HFFc6 (cell line): ENCODE results near the gene PIK3R5. TPM values are rescaled to one million over a fixed set of nuclear protein-coding genes. Genes with fewer than 3 reads are reported as not detected.
"Not testable (repeated sequence)": the region's sequence is repeated elsewhere in the genome, so short reads cannot be mapped to it uniquely, and the experiment has no call there.

Source experiments
- DNase-seq: peaks from one replicate; pipeline ENCODE4 v3.0.0-alpha.2; 2018
- H3K27ac Mint-ChIP-seq: 2 replicates; pipeline ENCODE4 v1.8.0; 2020; ENCODE audit warnings: mild to moderate bottlenecking, mixed read lengths
- H3K27me3 Mint-ChIP-seq: 2 replicates; pipeline ENCODE4 v1.8.0; 2021; ENCODE audit warnings: mild to moderate bottlenecking, moderate library complexity, mixed read lengths; ENCODE audit not compliant: insufficient read depth
- H3K36me3 Mint-ChIP-seq: 2 replicates; pipeline ENCODE4 v1.8.0; 2021; ENCODE audit warnings: low read depth, mixed read lengths
- H3K4me1 Mint-ChIP-seq: 2 replicates; pipeline ENCODE4 v1.8.0; 2020; ENCODE audit warnings: low read depth, mixed read lengths
- H3K4me3 Mint-ChIP-seq: 2 replicates; pipeline ENCODE4 v1.8.0; 2020; ENCODE audit warnings: mild to moderate bottlenecking, moderate library complexity, mixed read lengths
- H3K9me3 Mint-ChIP-seq: 2 replicates; pipeline ENCODE4 v1.8.0; 2020; ENCODE audit warnings: mild to moderate bottlenecking, mixed read lengths
- total RNA-seq, 6 experiments: library from RNA; stranded (reverse); fragmentation: NEBNext Ultra II Directional; extraction: Animal tissue kit (Norgen Biotek cat#: 25700); gene quantifications; 2 replicates in 1 of 6; 3 replicates in 5 of 6; pipeline ENCODE4 v1.2.3, GENCODE V29; 2021
- TF ChIP-seq, protein P1 (sequence below): fragments of 200-600 bp; sonication (generic); IDR thresholded peaks from 2 replicates; pipeline ENCODE4 v1.5.0; 2021; ENCODE audit warnings: antibody characterized with exemption, mild to moderate bottlenecking

Gene PIK3R5
- total RNA-seq, 6 experiments from 2014 or later: not detected

DNA sequence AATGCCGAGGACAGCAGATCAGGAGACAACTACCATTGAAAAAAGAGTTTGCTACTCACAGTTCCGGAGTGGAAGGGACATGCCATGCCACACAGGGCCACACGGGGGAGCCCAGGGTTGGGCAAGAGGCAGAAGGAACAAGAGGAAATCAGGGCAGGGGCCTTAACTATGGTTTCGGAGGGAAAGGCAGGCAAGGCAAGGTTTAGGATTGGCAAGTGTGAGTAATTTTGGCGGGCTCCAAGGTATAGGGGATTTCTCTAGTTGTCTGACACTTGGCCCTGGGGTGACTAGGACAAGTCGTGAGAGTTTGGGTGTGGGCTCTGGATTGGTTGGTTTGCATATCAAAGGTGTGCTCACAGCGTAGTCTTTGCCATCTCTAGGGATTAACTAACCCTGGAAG lies 28.8 kb upstream of the PIK3R5 start:
- Mint-ChIP-seq H3K36me3 (no peaks in the 10 kb centered on the region), H3K4me3 (no peak overlapping the region), H3K27me3 (peaks cover 3% of the 10 kb centered on the region), H3K9me3 (no peaks in the 10 kb centered on the region), H3K4me1 (no peaks in the 10 kb centered on the region), H3K27ac (no peak overlapping the region)
- DNase-seq: peak; percentile 19
- TF ChIP-seq, protein P1, sequence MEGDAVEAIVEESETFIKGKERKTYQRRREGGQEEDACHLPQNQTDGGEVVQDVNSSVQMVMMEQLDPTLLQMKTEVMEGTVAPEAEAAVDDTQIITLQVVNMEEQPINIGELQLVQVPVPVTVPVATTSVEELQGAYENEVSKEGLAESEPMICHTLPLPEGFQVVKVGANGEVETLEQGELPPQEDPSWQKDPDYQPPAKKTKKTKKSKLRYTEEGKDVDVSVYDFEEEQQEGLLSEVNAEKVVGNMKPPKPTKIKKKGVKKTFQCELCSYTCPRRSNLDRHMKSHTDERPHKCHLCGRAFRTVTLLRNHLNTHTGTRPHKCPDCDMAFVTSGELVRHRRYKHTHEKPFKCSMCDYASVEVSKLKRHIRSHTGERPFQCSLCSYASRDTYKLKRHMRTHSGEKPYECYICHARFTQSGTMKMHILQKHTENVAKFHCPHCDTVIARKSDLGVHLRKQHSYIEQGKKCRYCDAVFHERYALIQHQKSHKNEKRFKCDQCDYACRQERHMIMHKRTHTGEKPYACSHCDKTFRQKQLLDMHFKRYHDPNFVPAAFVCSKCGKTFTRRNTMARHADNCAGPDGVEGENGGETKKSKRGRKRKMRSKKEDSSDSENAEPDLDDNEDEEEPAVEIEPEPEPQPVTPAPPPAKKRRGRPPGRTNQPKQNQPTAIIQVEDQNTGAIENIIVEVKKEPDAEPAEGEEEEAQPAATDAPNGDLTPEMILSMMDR: peak; percentile 81

DNA sequence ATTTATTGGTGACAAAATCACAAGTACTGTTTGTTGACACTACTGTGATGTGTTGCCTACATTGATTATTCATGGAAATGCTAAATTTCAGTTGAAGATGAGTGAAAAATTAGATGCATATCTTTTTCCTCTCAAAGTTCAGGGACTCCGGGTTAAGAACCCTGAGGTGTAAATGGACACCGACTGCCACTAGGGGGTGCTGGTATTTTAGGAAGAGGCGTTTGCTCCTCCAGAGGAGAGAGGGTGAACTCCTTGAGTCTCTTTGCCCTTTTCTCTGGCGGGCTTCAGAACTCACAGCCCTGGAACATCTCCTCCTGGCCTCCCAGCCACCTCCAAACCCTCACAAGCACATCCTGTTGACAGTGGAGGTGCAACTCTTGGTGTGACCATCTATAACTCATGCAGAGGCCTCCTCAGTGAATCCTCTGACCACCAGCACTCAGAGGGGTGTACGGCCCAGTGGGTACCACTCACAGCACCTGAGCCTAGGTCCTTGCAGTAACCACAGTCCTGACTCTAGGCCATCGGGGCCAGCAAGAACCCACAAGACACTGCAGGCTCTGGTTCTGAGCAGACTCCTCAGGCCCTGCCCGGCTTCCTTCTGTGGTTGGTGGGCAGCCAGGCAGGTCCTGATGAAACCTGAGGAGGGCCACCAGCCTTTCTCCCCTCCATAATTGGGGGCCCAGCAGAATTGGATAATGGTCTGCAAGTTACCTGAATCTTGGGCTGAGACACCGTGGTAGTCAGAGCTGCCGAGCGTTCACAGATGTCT lies 26.2 kb upstream of the PIK3R5 start:
- peak; percentile 42 for DNase-seq
- H3K9me3 Mint-ChIP-seq: no peaks in the 10 kb centered on the region
- H3K36me3 Mint-ChIP-seq: no peaks in the 10 kb centered on the region
- peaks cover 3% of the 10 kb centered on the region for H3K27me3 Mint-ChIP-seq
- H3K27ac Mint-ChIP-seq: no peak overlapping the region
- no peaks in the 10 kb centered on the region for H3K4me1 Mint-ChIP-seq
- H3K4me3 Mint-ChIP-seq: no peak overlapping the region
- TF ChIP-seq, protein P1: peak; percentile 89

- not testable (repeated sequence) for H3K9me3 Mint-ChIP-seq, H3K27ac Mint-ChIP-seq, H3K27me3 Mint-ChIP-seq, DNase-seq, H3K4me1 Mint-ChIP-seq, H3K4me3 Mint-ChIP-seq, H3K36me3 Mint-ChIP-seq
Observed at GRCh38 chr17:8988263-8988935, 22.9 kb upstream of the PIK3R5 start.

- no peak for DNase-seq
- peaks cover 2% of the 10 kb centered on the region; the same call in 1 of the 2 replicates for H3K27me3 Mint-ChIP-seq
Observed at GRCh38 chr17:8986295-8986694, 20.8 kb upstream of the PIK3R5 start.

DNA sequence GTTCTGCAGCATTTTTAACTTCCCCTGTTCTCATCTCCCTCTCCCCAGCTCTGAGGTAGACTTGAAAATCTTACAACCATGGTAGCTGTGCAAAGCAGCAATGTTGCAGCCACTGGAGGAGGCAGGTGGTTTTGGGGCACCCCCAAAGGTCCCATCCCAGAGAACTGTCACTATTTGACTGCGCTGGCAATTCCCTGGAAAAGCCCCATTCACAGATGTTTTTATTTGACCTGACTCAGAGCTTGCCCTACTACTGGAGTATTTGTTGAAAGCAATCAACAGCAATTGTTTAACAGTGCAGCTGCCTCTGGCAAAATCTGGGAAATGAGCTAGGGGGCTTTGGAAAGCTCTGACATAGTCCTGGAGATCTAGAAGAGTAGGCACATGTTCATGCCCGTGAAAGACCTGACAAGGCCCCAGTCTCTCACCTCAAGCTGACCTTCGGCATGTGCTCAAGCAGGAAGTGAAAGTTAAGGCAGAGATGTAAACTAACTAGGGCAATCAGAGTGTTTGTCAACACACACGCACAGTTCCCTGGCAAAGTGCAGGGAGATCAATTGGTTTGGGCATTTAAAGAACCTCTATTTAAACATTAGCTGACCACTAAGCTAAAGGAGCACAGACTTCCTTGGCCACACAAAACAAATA lies 19.7 kb upstream of the PIK3R5 start:
- H3K36me3 Mint-ChIP-seq: no peaks in the 10 kb centered on the region

More at GRCh38 chr17:8986295-8986694, 20.8 kb upstream of the PIK3R5 start:
- H3K27ac Mint-ChIP-seq: no peak overlapping the region
- H3K36me3 Mint-ChIP-seq: no peaks in the 10 kb centered on the region
- no peaks in the 10 kb centered on the region for H3K4me1 Mint-ChIP-seq
- H3K9me3 Mint-ChIP-seq: no peaks in the 10 kb centered on the region
- H3K4me3 Mint-ChIP-seq: no peak overlapping the region
- TF ChIP-seq, protein P1: peak; percentile 22; the same call in 1 of the 2 replicates

DNA sequence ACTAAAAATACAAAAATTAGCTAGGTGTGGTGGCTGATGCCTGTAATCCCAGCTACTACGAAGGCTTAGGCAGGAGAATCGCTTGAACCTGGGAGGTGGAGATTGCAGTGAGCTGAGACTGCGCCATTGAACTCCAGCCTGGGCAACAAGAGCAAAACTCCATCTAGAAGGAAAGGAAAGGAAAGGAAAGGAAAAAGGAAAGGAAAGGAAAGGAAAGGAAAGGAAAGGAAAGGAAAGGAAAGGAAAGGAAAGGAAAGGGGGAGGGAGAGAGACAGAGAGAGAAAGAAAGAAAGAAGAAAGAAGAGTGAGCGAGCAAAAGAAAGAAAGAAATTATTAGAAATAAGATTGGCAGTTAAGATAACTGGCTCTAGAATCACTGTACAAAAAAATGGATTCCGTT lies 18.7 kb upstream of the PIK3R5 start:
- H3K36me3 Mint-ChIP-seq, H3K27ac Mint-ChIP-seq, DNase-seq, H3K27me3 Mint-ChIP-seq, H3K4me1 Mint-ChIP-seq, H3K4me3 Mint-ChIP-seq: not testable (repeated sequence)
- peaks cover 10% of the 10 kb centered on the region; the same call in 1 of the 2 replicates for H3K9me3 Mint-ChIP-seq

More for the DNA sequence above, 19.7 kb upstream of the PIK3R5 start:
- TF ChIP-seq, protein P1: no peak
- peaks cover under 1% of the 10 kb centered on the region; the same call in 1 of the 2 replicates for H3K9me3 Mint-ChIP-seq
- H3K27me3 Mint-ChIP-seq: no peaks in the 10 kb centered on the region
- H3K4me3 Mint-ChIP-seq: no peak overlapping the region
- DNase-seq: no peak
- H3K4me1 Mint-ChIP-seq: no peaks in the 10 kb centered on the region
- no peak overlapping the region for H3K27ac Mint-ChIP-seq
